ENCODE results near the gene EDC4.

EDC4 gene

DNA sequence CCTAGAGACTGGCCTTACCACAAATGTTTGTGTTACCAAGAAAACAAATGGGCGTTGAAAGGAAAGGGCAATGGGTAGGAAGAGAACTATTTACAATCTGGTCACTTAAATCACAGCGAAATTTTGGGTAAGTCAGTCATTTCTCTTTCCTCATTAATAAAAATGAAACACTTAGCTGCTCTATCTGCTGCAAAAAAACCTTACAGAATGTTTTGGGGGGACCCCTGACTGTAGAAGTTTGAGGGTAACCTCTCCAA lies 26.9 kb upstream of the EDC4 start:
- Histone ChIP-seq H3K4me2 (peak overlapping the region; percentile 90 to 100 (median 98)), H3K4me3 (peak overlapping the region; percentile 82 to 100 (median 100)), H4K20me1 (peaks cover 31 to 76% (median 61%) of the 10 kb centered on the region in 11 experiments; a peak in 21 of 22 replicates), H3K27me3 (no peaks in the 10 kb centered on the region), H3K36me3 (peaks cover 4 to 27% (median 20%) of the 10 kb centered on the region in 11 experiments; a peak in 20 of 22 replicates), H3K27ac (peak overlapping the region; percentile 72 to 94 (median 89)), H3K4me1 (peaks cover 51 to 60% (median 55%) of the 10 kb centered on the region in 10 experiments), H3K9ac (peak overlapping the region; percentile 85 to 99 (median 95)), H3K9me3 (replicated peaks in 1 of 11) (no peaks in the 10 kb centered on the region)
- TF ChIP-seq Cebpa-rat (IDR thresholded peaks at IDR 0.05), result no peak

- TF ChIP-seq Cebpa-rat (IDR thresholded peaks at IDR 0.05), result no peak
- no peaks in the 10 kb centered on the region for H3K27me3 ChIP-seq
- H3K4me1 ChIP-seq, result peaks cover 48 to 57% (median 53%) of the 10 kb centered on the region in 10 experiments
- peak within 1 kb of the TSS; percentile 95 to 100 (median 99) for H3K4me2 ChIP-seq
- H3K9me3 ChIP-seq (replicated peaks in 1 of 11), result no peaks in the 10 kb centered on the region
- peak within 1 kb of the TSS; percentile 72 to 94 (median 89) for H3K27ac ChIP-seq
- peak within 1 kb of the TSS; percentile 85 to 99 (median 95) for H3K9ac ChIP-seq
- peaks cover 32 to 82% (median 66%) of the 10 kb centered on the region in 11 experiments; a peak in 21 of 22 replicates for H4K20me1 ChIP-seq
- peaks cover 4 to 31% (median 23%) of the 10 kb centered on the region in 11 experiments; a peak in 20 of 22 replicates for H3K36me3 ChIP-seq
- H3K4me3 ChIP-seq, result peak within 1 kb of the TSS; percentile 82 to 100 (median 100)
Observed at GRCh38 chr16:67846320-67847063, 26.4 kb upstream of the EDC4 start, which contains the start of gene NUTF2. Gene NUTF2, plus strand, starts transcription at chr16:67846933. Its CDS starts 18,198 bp downstream, at chr16:67865131.

DNA sequence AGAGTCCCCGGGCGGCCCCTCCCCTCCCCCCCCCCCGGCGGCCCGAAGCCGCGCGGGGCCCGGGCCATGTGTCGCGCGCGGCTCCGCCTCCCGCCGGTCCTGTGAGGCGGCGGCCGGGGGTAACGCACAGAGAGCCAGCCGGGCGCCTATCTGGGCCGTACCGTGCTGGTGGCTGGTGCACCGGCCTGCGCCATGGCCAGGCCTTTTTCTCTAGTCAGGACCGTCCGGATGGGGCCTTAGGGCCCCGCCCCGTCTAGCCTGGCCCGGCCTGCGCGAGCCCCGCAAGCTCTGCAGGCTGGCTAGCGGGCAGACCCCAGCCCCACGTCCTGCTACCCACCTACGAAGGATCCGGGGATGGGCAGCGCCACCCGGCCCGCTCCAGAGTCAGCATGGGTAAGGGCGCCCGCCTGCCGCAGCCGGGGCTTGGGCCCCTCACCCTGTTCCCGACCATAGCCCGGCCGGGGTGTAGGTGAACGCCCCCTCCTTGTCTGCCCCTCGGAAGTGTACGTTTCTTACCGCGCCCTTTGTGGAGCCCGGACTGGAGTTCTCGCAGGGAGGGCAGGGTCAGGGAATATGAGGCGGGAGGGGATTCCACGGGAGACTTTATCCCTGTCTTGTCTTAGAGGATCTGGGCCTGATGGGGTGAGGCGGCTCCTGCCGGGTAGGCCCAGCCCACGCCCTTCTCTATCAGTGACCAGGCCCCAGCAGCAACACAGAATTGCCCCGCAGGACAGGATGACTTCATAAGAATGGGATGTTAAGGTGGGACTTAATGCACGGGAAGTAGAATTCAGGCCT lies 25.6 kb upstream of the EDC4 start, which contains the start of gene CENPT:
Gene CENPT (minus strand): TSS at position 630 of the 798 bp plus-strand sequence. CDS start 13,834 bp downstream, outside the sequence.
- H3K27ac ChIP-seq, result peak within 1 kb of the TSS; percentile 72 to 94 (median 89)
- peaks cover 32 to 89% (median 74%) of the 10 kb centered on the region in 11 experiments; a peak in 21 of 22 replicates for H4K20me1 ChIP-seq
- peak within 1 kb of the TSS; percentile 82 to 100 (median 100) for H3K4me3 ChIP-seq
- no peak for TF ChIP-seq Cebpa-rat (IDR thresholded peaks at IDR 0.05)
- H3K9me3 ChIP-seq (replicated peaks in 1 of 11), result no peaks in the 10 kb centered on the region
- H3K27me3 ChIP-seq, result no peaks in the 10 kb centered on the region
- H3K36me3 ChIP-seq, result peaks cover 6 to 39% (median 30%) of the 10 kb centered on the region in 11 experiments
- peaks cover 46 to 55% (median 52%) of the 10 kb centered on the region in 10 experiments for H3K4me1 ChIP-seq
- H3K4me2 ChIP-seq, result peak within 1 kb of the TSS; percentile 95 to 100 (median 99)
- peak within 1 kb of the TSS; percentile 85 to 99 (median 95) for H3K9ac ChIP-seq

- H3K27me3 ChIP-seq, result no peaks in the 10 kb centered on the region
- peak overlapping the region; percentile 86 to 100 (median 95) for H3K4me2 ChIP-seq
- H3K36me3 ChIP-seq, result peaks cover 6 to 47% (median 35%) of the 10 kb centered on the region in 11 experiments
- H3K4me1 ChIP-seq, result peaks cover 45 to 55% (median 49%) of the 10 kb centered on the region in 10 experiments
- peak overlapping the region in 10 of 11 experiments; percentile 82 to 94 (median 90); a peak in 18 of 22 replicates for H3K27ac ChIP-seq
- H3K9ac ChIP-seq, result peak overlapping the region; percentile 85 to 99 (median 95)
- no peak for TF ChIP-seq Cebpa-rat (IDR thresholded peaks at IDR 0.05)
- H3K9me3 ChIP-seq (replicated peaks in 1 of 11), result no peaks in the 10 kb centered on the region
- H4K20me1 ChIP-seq, result peaks cover 35 to 90% (median 77%) of the 10 kb centered on the region in 11 experiments; a peak in 21 of 22 replicates
- H3K4me3 ChIP-seq, result peak overlapping the region; percentile 82 to 100 (median 100)
Observed at GRCh38 chr16:67848118-67848517, 24.7 kb upstream of the EDC4 start.

DNA sequence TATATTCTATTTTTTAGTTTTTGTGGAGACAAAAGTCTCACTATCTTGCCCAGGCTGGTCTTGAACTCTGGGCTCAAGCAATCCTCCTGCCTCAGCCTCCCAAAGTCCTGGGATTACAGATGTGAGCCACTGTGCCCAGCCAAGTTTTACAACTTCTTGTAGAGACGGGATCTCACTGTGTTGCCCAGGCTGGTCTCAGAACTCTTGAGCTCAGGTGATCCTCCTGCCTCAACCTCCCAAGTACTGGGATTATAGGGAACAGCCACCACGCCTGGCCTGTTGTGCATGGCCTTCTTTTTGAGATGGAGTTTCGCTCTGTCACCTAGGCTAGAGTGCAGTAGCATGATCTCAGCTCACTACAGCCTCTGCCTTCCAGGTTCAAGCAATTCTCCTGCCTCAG lies 19.2 kb upstream of the EDC4 start:
- Histone ChIP-seq H3K27ac (no peak overlapping the region), H3K9me3 (replicated peaks in 1 of 11) (no peaks in the 10 kb centered on the region), H4K20me1 (peaks cover 70 to 100% (median 100%) of the 10 kb centered on the region in 11 experiments), H3K36me3 (peaks cover 18 to 98% (median 79%) of the 10 kb centered on the region in 11 experiments), H3K4me3 (no peak overlapping the region), H3K4me1 (peaks cover 3 to 52% (median 16%) of the 10 kb centered on the region in 10 experiments), H3K9ac (0 out of 22 replicates have a peak overlapping the region, but pooled peaks of 1 of the 11 experiments have one; percentile 3), H3K4me2 (no peak overlapping the region), H3K27me3 (no peaks in the 10 kb centered on the region)
- no peak for TF ChIP-seq Cebpa-rat (IDR thresholded peaks at IDR 0.05)

DNA sequence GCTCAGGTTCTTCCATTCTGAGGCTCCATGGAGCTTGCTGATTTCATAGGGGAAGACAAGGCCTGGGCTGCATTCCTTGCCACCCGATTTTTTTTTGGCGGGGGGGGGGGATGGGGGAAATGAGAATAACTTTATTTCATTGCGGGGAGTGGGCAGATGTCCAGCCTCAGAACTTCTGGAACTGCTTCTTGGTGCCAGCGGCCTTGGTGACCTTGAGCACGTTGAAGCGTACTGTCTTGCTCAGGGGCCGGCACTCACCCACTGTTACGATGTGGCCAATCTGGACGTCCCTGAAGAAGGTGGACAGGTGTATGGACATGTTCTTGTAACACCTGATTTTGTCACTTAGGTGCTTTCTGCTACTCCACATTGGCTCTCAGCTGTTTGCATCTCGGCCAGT lies 17.1 kb upstream of the EDC4 start:
- no peaks in the 10 kb centered on the region for H3K27me3 ChIP-seq
- H3K36me3 ChIP-seq, result peaks cover 17 to 98% (median 82%) of the 10 kb centered on the region in 11 experiments
- H3K4me2 ChIP-seq, result no peak overlapping the region; a peak in 1 of 22 replicates
- no peak for TF ChIP-seq Cebpa-rat (IDR thresholded peaks at IDR 0.05)
- H3K9me3 ChIP-seq (replicated peaks in 1 of 11), result no peaks in the 10 kb centered on the region
- H3K9ac ChIP-seq, result no peak overlapping the region
- peaks cover 79 to 100% (median 100%) of the 10 kb centered on the region in 11 experiments for H4K20me1 ChIP-seq
- H3K4me3 ChIP-seq, result no peak overlapping the region
- no peak overlapping the region for H3K27ac ChIP-seq
- H3K4me1 ChIP-seq, result peaks cover 0 to 59% (median 12%) of the 10 kb centered on the region in 10 experiments; a peak in 12 of 20 replicates

DNA sequence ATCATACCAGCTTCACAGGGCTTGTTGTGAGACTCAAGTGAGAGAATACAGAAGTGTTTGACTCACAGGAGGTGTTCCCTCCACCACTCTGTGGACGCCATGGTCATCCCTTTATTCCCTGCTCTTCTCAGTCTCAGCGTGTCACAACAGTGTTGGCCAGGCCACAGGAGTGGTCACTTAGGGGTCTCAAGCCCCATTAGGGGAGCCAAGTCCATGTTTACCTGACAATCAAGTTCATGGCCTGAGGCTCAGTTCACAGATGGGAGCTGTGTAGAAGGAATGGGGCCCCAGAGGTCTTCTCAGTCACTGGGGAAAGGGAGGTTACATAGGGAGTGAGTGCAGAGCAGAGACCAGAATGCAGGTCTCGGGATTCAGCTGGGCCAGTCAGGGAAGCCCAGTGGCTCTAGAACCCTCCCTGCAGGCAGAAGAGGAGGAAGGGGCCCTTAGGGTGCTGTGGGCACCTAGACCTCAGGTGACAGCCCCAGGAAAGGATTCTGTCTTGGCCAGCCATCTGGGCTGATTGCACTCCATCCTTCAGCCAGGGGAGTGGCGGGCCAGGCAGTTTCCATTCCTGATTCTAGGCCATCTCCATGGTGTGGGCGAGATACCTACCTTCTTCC lies 15.8 kb upstream of the EDC4 start:
- H3K9ac ChIP-seq, result peak overlapping the region in 3 of 11 experiments; percentile 42 to 73 (median 64); a peak in 5 of 22 replicates
- peak overlapping the region in 5 of 11 experiments; percentile 11 to 96 (median 59); a peak in 9 of 22 replicates for H3K27ac ChIP-seq
- no peak overlapping the region for H3K4me3 ChIP-seq
- peak overlapping the region in 5 of 11 experiments; percentile 5 to 86 (median 67); a peak in 8 of 22 replicates for H3K4me2 ChIP-seq
- H4K20me1 ChIP-seq, result peaks cover 89 to 100% (median 100%) of the 10 kb centered on the region in 11 experiments
- H3K36me3 ChIP-seq, result peaks cover 28 to 100% (median 87%) of the 10 kb centered on the region in 11 experiments
- no peaks in the 10 kb centered on the region for H3K9me3 ChIP-seq (replicated peaks in 1 of 11)
- no peak for TF ChIP-seq Cebpa-rat (IDR thresholded peaks at IDR 0.05)
- H3K27me3 ChIP-seq, result no peaks in the 10 kb centered on the region
- H3K4me1 ChIP-seq, result peaks cover 0 to 69% (median 23%) of the 10 kb centered on the region in 10 experiments; a peak in 14 of 20 replicates
